ENCODE data around the gene DNM3. TPM values are rescaled to one million over a fixed set of nuclear protein-coding genes. Genes with fewer than 3 reads are reported as not detected.

The DNM3 gene
- total and polyA plus RNA-seq, 9 of the 15 experiments (the other 6 are each of a cell fraction or from before 2014, with no cell fraction given) = 0.08 to 0.36 (median 0.22) TPM; not detected in 1

DNA sequence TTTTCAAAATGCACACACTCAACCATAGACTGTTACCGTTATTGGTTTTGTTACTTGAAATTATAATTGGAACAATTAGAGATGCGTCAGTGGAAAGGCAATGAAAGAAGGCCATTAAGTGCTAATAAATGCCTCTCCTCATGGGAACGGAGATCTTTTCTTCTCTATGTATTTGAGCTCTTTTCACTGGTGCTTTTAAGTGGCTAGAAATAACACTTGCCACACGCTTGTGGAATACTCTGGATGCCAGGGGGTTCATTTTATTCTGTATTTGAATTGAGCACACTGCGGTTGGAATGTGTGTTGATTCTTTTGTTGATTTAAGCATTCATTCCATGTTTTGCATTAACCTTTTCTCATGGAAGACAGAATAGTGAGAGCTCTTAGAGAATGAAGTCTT, 68.4 kb downstream of the DNM3 start:
- H3K9me3 ChIP-seq (replicated peaks; ENCODE audit: control insufficient read depth, insufficient read depth, low read depth, low read length) = no peaks in the 10 kb centered on the region
- no peak overlapping the region for H3K9ac ChIP-seq (ENCODE audit: insufficient read depth in 1 of 2, low read depth in 2 of 2, low read length in 2 of 2)
- FAIRE-seq (peak; percentile 26), DNase-seq (ENCODE audit: extremely low read depth in 1 of 4, low spot score in 3 of 4) (no peak), ATAC-seq (no peak)
- WGBS (ENCODE audit: insufficient coverage, low coverage, missing lambda C conversion rate) = 0% methylated on average over 5 of the region's 5 CpGs
- ChIA-PET CTCF (ENCODE audit: low intra/inter-chr PET ratio) (no interaction called here), POLR2A (no interaction called here)
- H3K36me3 ChIP-seq (ENCODE audit: control insufficient read depth, insufficient read depth, low read length) = no peaks in the 10 kb centered on the region
- H2AFZ ChIP-seq (ENCODE audit: low read depth, low read length) = no peak overlapping the region
- no peaks in the 10 kb centered on the region for H4K20me1 ChIP-seq (replicated peaks; ENCODE audit: control insufficient read depth, insufficient read depth, low read length)
- no peak overlapping the region for H3K4me2 ChIP-seq (ENCODE audit: insufficient read depth, low read length)
- no peaks in the 10 kb centered on the region for H3K9me1 ChIP-seq (ENCODE audit: control insufficient read depth, insufficient read depth, low read length)
- no peak overlapping the region for H3K4me3 ChIP-seq
- TF ChIP-seq BCL6 (CRISPR knock-in tag; IDR thresholded peaks at IDR 0.05) = no peak
- TF ChIP-seq, protein P1, sequence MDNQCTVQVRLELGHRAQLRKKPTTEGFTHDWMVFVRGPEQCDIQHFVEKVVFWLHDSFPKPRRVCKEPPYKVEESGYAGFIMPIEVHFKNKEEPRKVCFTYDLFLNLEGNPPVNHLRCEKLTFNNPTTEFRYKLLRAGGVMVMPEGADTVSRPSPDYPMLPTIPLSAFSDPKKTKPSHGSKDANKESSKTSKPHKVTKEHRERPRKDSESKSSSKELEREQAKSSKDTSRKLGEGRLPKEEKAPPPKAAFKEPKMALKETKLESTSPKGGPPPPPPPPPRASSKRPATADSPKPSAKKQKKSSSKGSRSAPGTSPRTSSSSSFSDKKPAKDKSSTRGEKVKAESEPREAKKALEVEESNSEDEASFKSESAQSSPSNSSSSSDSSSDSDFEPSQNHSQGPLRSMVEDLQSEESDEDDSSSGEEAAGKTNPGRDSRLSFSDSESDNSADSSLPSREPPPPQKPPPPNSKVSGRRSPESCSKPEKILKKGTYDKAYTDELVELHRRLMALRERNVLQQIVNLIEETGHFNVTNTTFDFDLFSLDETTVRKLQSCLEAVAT (IDR thresholded peaks at IDR 0.05) = no peak
- no peak for TF ChIP-seq KDM4B (IDR thresholded peaks at IDR 0.05; ENCODE audit: borderline replicate concordance in 2 of 2, low read depth in 1 of 2)
- no peak for TF ChIP-seq PURB (CRISPR knock-in tag; IDR thresholded peaks at IDR 0.05; ENCODE audit: low read depth)
- no peak for TF ChIP-seq DDX20 (tag; IDR thresholded peaks at IDR 0.05; ENCODE audit: low read depth)
- TF ChIP-seq POLR2B (IDR thresholded peaks at IDR 0.05; ENCODE audit: low read depth, partially characterized antibody) = no peak
- no peak for TF ChIP-seq WHSC1 (IDR thresholded peaks at IDR 0.05; ENCODE audit: low read length)
- no peak for TF ChIP-seq TCFL5 (CRISPR knock-in tag; conservative IDR thresholded peaks at IDR 0.05)
- TF ChIP-seq ZNF586 (CRISPR knock-in tag; conservative IDR thresholded peaks at IDR 0.05) = no peak
- TF ChIP-seq RBM17 (IDR thresholded peaks at IDR 0.05; ENCODE audit: borderline replicate concordance, low read depth, low read length) = no peak
- no peak for TF ChIP-seq EP400 (IDR thresholded peaks at IDR 0.05)
- no peak for TF ChIP-seq RB1 (IDR thresholded peaks at IDR 0.05; ENCODE audit: low read depth)
- TF ChIP-seq, protein P2, sequence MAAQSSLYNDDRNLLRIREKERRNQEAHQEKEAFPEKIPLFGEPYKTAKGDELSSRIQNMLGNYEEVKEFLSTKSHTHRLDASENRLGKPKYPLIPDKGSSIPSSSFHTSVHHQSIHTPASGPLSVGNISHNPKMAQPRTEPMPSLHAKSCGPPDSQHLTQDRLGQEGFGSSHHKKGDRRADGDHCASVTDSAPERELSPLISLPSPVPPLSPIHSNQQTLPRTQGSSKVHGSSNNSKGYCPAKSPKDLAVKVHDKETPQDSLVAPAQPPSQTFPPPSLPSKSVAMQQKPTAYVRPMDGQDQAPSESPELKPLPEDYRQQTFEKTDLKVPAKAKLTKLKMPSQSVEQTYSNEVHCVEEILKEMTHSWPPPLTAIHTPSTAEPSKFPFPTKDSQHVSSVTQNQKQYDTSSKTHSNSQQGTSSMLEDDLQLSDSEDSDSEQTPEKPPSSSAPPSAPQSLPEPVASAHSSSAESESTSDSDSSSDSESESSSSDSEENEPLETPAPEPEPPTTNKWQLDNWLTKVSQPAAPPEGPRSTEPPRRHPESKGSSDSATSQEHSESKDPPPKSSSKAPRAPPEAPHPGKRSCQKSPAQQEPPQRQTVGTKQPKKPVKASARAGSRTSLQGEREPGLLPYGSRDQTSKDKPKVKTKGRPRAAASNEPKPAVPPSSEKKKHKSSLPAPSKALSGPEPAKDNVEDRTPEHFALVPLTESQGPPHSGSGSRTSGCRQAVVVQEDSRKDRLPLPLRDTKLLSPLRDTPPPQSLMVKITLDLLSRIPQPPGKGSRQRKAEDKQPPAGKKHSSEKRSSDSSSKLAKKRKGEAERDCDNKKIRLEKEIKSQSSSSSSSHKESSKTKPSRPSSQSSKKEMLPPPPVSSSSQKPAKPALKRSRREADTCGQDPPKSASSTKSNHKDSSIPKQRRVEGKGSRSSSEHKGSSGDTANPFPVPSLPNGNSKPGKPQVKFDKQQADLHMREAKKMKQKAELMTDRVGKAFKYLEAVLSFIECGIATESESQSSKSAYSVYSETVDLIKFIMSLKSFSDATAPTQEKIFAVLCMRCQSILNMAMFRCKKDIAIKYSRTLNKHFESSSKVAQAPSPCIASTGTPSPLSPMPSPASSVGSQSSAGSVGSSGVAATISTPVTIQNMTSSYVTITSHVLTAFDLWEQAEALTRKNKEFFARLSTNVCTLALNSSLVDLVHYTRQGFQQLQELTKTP (IDR thresholded peaks at IDR 0.05; ENCODE audit: low read depth in 1 of 2, partially characterized antibody in 2 of 2) = no peak
- TF ChIP-seq THRAP3 (IDR thresholded peaks at IDR 0.05; ENCODE audit: borderline replicate concordance) = no peak
- H3K27me3 ChIP-seq (ENCODE audit: control insufficient read depth in 2 of 2, insufficient read depth in 2 of 2, low read length in 2 of 2) = no peaks in the 10 kb centered on the region
- intact Hi-C loops (cut with micrococcal nuclease) (no loop called here), in situ Hi-C loops (cut with MboI) (no loop called here)
- no peaks in the 10 kb centered on the region for H3K79me2 ChIP-seq (ENCODE audit: control insufficient read depth, insufficient read depth, low read length)
- no peaks in the 10 kb centered on the region for H3K4me1 ChIP-seq (replicated peaks in 1 of 2; ENCODE audit: control insufficient read depth in 2 of 2, insufficient read depth in 2 of 2, low read length in 2 of 2)
- BruUV-seq (replicated peaks) = no TSS peak
- H3K27ac ChIP-seq (ENCODE audit: extremely low read depth, low read depth, low read length) = no peak overlapping the region
